HG02678 (cell line): ENCODE data around the gene USHBP1.
A peak's percentile ranks its signal among the peaks of the same experiment; 100 is the strongest.

Experiments
- ATAC-seq: cut with Tn5 transposase; IDR thresholded peaks from one replicate; pipeline ENCODE4 v1.9.1; 2021; ENCODE audit warnings: mild to moderate bottlenecking, moderate library complexity; ENCODE audit not compliant: unreplicated experiment

Gene USHBP1

GRCh38 chr19:17215127-17215971, 49.2 kb downstream of the USHBP1 start, which contains the start of gene USE1:
Gene USE1, plus strand, starts transcription at chr19:17215357. Its CDS starts 49 bp downstream, at chr19:17215406.
- peak; percentile 82 for ATAC-seq

GRCh38 chr19:17214508-17215126, 49.9 kb downstream of the USHBP1 start:
- no peak for ATAC-seq

GRCh38 chr19:17213334-17213733, 51.2 kb downstream of the USHBP1 start:
- ATAC-seq: no peak

- ATAC-seq: no peak
Measured at GRCh38 chr19:17211547-17212446, 52.7 kb downstream of the USHBP1 start.

GRCh38 chr19:17210296-17210695, 54.2 kb downstream of the USHBP1 start:
- ATAC-seq: no peak

- no peak for ATAC-seq
Measured at GRCh38 chr19:17209126-17210036, 55.2 kb downstream of the USHBP1 start.

GRCh38 chr19:17206736-17207581, 57.6 kb downstream of the USHBP1 start:
- no peak for ATAC-seq

GRCh38 chr19:17205237-17206140, 59.1 kb downstream of the USHBP1 start:
- ATAC-seq: no peak

GRCh38 chr19:17202713-17203112, 61.8 kb downstream of the USHBP1 start:
- ATAC-seq: no peak

GRCh38 chr19:17202249-17202648, 62.3 kb downstream of the USHBP1 start:
- no peak for ATAC-seq

GRCh38 chr19:17200408-17201079, 64.0 kb downstream of the USHBP1 start:
- ATAC-seq: no peak
